Prostate gland (tissue), 2 donors: ENCODE measurements around the gene UGT1A8. TPM values are rescaled to one million over a fixed set of nuclear protein-coding genes. Genes with fewer than 3 reads are reported as not detected.

Experiments used
- DNase-seq: peaks from one replicate; pipeline ENCODE4 v3.0.0-alpha.2; 2019; ENCODE audit warnings: low spot score
- H3K27ac ChIP-seq, 2 donors: fragments of 200-600 bp; sonication (generic); 2 replicates each; pipeline ENCODE4 v1.5.1; 2017 to 2019
- H3K27me3 ChIP-seq: fragments of 200-600 bp; sonication (generic); replicated peaks from 2 replicates; pipeline ENCODE4 v1.5.1; 2019; ENCODE audit not compliant: insufficient read depth
- H3K36me3 ChIP-seq, 2 donors: fragments of 200-600 bp; sonication (generic); 1 replicate in 1 of 2; 2 replicates in 1 of 2; pipeline versions ENCODE4 v1.5.1 to v1.8.1; 2017 to 2019
- H3K4me1 ChIP-seq: fragments of 200-600 bp; sonication (generic); replicated peaks from 2 replicates; pipeline ENCODE4 v1.5.1; 2019
- H3K4me3 ChIP-seq, 2 donors: fragments of 200-600 bp; sonication (generic); 2 replicates each; pipeline ENCODE4 v1.5.1; 2017 to 2019
- H3K9me3 ChIP-seq: fragments of 200-600 bp; sonication (generic); 2 replicates; pipeline ENCODE4 v1.5.1; 2017
- POLR2A ChIP-seq: fragments of 450-650 bp; IDR thresholded peaks from one replicate; pipeline ENCODE4 v1.6.1; 2016; ENCODE audit warnings: antibody characterized with exemption, mild to moderate bottlenecking
- POLR2AphosphoS5 ChIP-seq: sonication (generic); formaldehyde crosslinking; IDR thresholded peaks from one replicate; pipeline ENCODE4 v1.6.1; 2017; ENCODE audit warnings: antibody characterized with exemption
- WGBS: methylation state at CpG from one replicate; pipeline ENCODE4 v1.1.5; 2018; 5-methylcytosine and 5-hydroxymethylcytosine counted together
- intact Hi-C: fragments of 100-400 bp; cut with DNase I; formaldehyde crosslinking; loops from one replicate; pipeline ENCODE4 v1.14.2; 2022
- total RNA-seq, 2 donors: library from RNA; depleted of rRNA; stranded (reverse); fragments of >200 nt; gene quantifications; one replicate each; pipeline ENCODE4 v1.1.0, GENCODE V29; 2016
- TF ChIP-seq, protein P1 (sequence below), 4 experiments: fragments of 200-600 bp in 2 of 4; fragments of 450-650 bp in 2 of 4; sonication (generic) in 2 of 4; IDR thresholded peaks; 1 replicate in 3 of 4; 2 replicates in 1 of 4; pipeline ENCODE4 v1.5.1; 2016 to 2019; ENCODE audit warnings: antibody characterized with exemption in 4 of 4, mild to moderate bottlenecking in 2 of 4, moderate library complexity in 2 of 4

The UGT1A8 gene
- total RNA-seq, 2 donors from 2014 or later, result not detected

DNA sequence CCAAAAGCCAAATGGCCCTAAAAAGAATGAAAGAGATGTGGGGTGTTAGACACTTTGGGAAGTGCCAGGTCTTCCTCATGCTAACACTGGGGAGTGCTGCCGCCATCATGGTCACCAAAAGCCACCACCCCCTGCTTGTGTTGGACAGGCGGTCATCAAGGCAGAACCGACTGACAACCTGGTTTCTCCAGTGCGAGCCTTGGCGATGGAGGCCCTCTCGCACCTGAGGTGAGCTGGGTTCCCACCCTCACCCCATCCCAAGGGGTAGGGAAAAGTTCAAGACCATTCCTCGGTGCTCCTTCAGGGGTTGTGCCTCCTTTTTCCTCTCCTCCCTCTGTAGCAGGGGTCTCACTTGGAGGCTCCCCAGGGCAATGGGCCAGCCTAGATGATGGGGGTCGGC lies 194.3 kb downstream of the UGT1A8 start:
- H3K4me3 ChIP-seq, result no peak overlapping the region
- intact Hi-C loops, result no loop called here
- no peaks in the 10 kb centered on the region for H3K27me3 ChIP-seq
- no peak overlapping the region for H3K27ac ChIP-seq
- no peaks in the 10 kb centered on the region for H3K36me3 ChIP-seq
- no peak for DNase-seq
- WGBS, result 91% methylated on average over 8 of the region's 8 CpGs
- TF ChIP-seq POLR2A (no peak), POLR2AphosphoS5 (no peak)
- TF ChIP-seq, protein P1, sequence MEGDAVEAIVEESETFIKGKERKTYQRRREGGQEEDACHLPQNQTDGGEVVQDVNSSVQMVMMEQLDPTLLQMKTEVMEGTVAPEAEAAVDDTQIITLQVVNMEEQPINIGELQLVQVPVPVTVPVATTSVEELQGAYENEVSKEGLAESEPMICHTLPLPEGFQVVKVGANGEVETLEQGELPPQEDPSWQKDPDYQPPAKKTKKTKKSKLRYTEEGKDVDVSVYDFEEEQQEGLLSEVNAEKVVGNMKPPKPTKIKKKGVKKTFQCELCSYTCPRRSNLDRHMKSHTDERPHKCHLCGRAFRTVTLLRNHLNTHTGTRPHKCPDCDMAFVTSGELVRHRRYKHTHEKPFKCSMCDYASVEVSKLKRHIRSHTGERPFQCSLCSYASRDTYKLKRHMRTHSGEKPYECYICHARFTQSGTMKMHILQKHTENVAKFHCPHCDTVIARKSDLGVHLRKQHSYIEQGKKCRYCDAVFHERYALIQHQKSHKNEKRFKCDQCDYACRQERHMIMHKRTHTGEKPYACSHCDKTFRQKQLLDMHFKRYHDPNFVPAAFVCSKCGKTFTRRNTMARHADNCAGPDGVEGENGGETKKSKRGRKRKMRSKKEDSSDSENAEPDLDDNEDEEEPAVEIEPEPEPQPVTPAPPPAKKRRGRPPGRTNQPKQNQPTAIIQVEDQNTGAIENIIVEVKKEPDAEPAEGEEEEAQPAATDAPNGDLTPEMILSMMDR (IDR thresholded peaks at IDR 0.05), result no peak
- no peaks in the 10 kb centered on the region for H3K4me1 ChIP-seq
- no peaks in the 10 kb centered on the region for H3K9me3 ChIP-seq

- Histone ChIP-seq H3K27ac (no peak overlapping the region), H3K36me3 (no peaks in the 10 kb centered on the region), H3K4me3 (no peak overlapping the region), H3K9me3 (no peaks in the 10 kb centered on the region), H3K4me1 (no peaks in the 10 kb centered on the region), H3K27me3 (no peaks in the 10 kb centered on the region)
- TF ChIP-seq POLR2AphosphoS5 (no peak), POLR2A (no peak)
- TF ChIP-seq, protein P1 (IDR thresholded peaks at IDR 0.05), result no peak
- intact Hi-C loops, result no loop called here
- DNase-seq, result no peak
- WGBS, result 77% methylated on average over 3 of the region's 3 CpGs
Observed at GRCh38 chr2:233813236-233814055, 196.0 kb downstream of the UGT1A8 start.

- no peak overlapping the region for H3K27ac ChIP-seq
- WGBS, result 36% methylated on average over 2 of the region's 2 CpGs
- H3K9me3 ChIP-seq, result no peaks in the 10 kb centered on the region
- no peaks in the 10 kb centered on the region for H3K4me1 ChIP-seq
- no peak overlapping the region for H3K4me3 ChIP-seq
- TF ChIP-seq, protein P1 (IDR thresholded peaks at IDR 0.05), result no peak
- no peak for TF ChIP-seq POLR2AphosphoS5
- intact Hi-C loops, result no loop called here
- DNase-seq, result no peak
- H3K36me3 ChIP-seq, result no peaks in the 10 kb centered on the region
- no peaks in the 10 kb centered on the region for H3K27me3 ChIP-seq
Observed at GRCh38 chr2:233814056-233814835, 196.8 kb downstream of the UGT1A8 start.

GRCh38 chr2:233815861-233816260 lies 198.4 kb downstream of the UGT1A8 start:
- WGBS, result 77% methylated on average over 6 of the region's 6 CpGs
- H3K4me3 ChIP-seq, result no peak overlapping the region
- DNase-seq, result no peak
- no peaks in the 10 kb centered on the region for H3K36me3 ChIP-seq
- TF ChIP-seq POLR2AphosphoS5 (no peak), POLR2A (no peak)
- TF ChIP-seq, protein P1 (IDR thresholded peaks at IDR 0.05), result no peak
- H3K27ac ChIP-seq, result no peak overlapping the region
- intact Hi-C loops, result no loop called here
- no peaks in the 10 kb centered on the region for H3K4me1 ChIP-seq
- no peaks in the 10 kb centered on the region for H3K9me3 ChIP-seq
- no peaks in the 10 kb centered on the region for H3K27me3 ChIP-seq
